Activated CD8-positive, alpha-beta memory T cell treated with anti-CD3 and anti-CD28 coated beads, Interleukin-2, amount 10 ng/mL, durations not matched to agents 7 days and 5 days (primary cell): ENCODE measurements around the gene AKAP8L. TPM values are rescaled to one million over a fixed set of nuclear protein-coding genes. Genes with fewer than 3 reads are reported as not detected.
"Not testable (repeated sequence)": the region's sequence is repeated elsewhere in the genome, so short reads cannot be mapped to it uniquely, and the experiment has no call there.

ENCODE experiments used
- ATAC-seq: fragments of 150-1000 bp; cut with Tn5 transposase; one replicate; pipeline ENCODE4 v1.10.0; 2021; ENCODE audit warnings: moderate library complexity
- CTCF ChIA-PET: fragments of 350-600 bp; sonication (Branson Sonifier 250); formaldehyde crosslinking; loops from one replicate; lab custom pipeline; 2021; ENCODE audit warnings: antibody characterized with exemption; lab: Charles Lee
- DNase-seq: peaks from one replicate; pipeline ENCODE4 v3.0.0-alpha.2; 2020
- H3K27ac Mint-ChIP-seq: one replicate; pipeline ENCODE4 v1.8.0; 2021; ENCODE audit warnings: mild to moderate bottlenecking, mixed read lengths
- H3K27me3 Mint-ChIP-seq: one replicate; pipeline ENCODE4 v1.8.0; 2021; ENCODE audit warnings: mixed read lengths
- H3K36me3 Mint-ChIP-seq: one replicate; pipeline ENCODE4 v1.8.0; 2021; ENCODE audit warnings: mild to moderate bottlenecking, mixed read lengths
- H3K4me1 Mint-ChIP-seq: one replicate; pipeline ENCODE4 v1.8.0; 2021; ENCODE audit warnings: mixed read lengths
- H3K4me3 Mint-ChIP-seq: one replicate; pipeline ENCODE4 v1.8.0; 2021; ENCODE audit warnings: mild to moderate bottlenecking, moderate library complexity, mixed read lengths
- H3K9me3 Mint-ChIP-seq: one replicate; pipeline ENCODE4 v1.8.0; 2022; ENCODE audit warnings: low read depth, mixed read lengths
- total RNA-seq, 2 experiments: library from RNA; stranded (reverse); gene quantifications; one replicate each; pipeline ENCODE4 v1.2.3, GENCODE V29; 2021

AKAP8L gene
- total RNA-seq, 2 experiments from 2014 or later = 105 to 116 TPM

DNA sequence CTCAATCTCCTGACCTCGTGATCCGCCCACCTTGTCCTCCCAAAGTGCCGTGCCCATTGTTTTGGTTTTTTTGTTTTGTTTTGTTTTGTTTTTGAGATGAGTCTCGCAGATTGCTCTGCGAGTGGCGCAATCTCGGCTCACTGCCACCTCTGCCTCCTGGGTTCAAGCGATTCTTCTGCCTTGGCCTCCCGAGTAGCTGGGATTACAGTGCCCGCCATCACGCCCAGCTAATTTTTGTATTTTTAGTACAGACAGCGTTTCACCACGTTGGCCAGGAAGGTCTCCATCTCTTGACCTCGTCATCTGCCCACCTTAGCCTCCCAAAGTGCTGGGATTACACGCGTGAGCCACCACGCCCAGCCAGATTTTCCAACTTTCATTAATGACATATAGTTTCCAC is 23.5 kb downstream of the AKAP8L start:
- H3K27me3 Mint-ChIP-seq, H3K27ac Mint-ChIP-seq, DNase-seq, H3K4me3 Mint-ChIP-seq, H3K4me1 Mint-ChIP-seq, H3K9me3 Mint-ChIP-seq, ATAC-seq: not testable (repeated sequence)
- H3K36me3 Mint-ChIP-seq = peaks cover 45% of the 10 kb centered on the region
- CTCF ChIA-PET = interaction anchor here (1.8 kb wide), 1 partner anchor 16 kb away, joined by 5 read pairs; the partner anchor contains the start of gene AKAP8

- CTCF ChIA-PET = interaction anchor here (0.7 to 1.8 kb wide), 2 partner anchors 15 to 162 kb away, joined by 3 to 5 read pairs; partner anchors contain the start of gene AKAP8
- ATAC-seq (no peak), DNase-seq (no peak)
- Mint-ChIP-seq H3K27ac (no peak overlapping the region), H3K9me3 (no peaks in the 10 kb centered on the region), H3K4me1 (no peaks in the 10 kb centered on the region), H3K36me3 (peaks cover 45% of the 10 kb centered on the region), H3K4me3 (no peak overlapping the region), H3K27me3 (no peaks in the 10 kb centered on the region)
These were observed 24.4 kb downstream of the AKAP8L start for GRCh38 chr19:15394426-15394825.

DNA sequence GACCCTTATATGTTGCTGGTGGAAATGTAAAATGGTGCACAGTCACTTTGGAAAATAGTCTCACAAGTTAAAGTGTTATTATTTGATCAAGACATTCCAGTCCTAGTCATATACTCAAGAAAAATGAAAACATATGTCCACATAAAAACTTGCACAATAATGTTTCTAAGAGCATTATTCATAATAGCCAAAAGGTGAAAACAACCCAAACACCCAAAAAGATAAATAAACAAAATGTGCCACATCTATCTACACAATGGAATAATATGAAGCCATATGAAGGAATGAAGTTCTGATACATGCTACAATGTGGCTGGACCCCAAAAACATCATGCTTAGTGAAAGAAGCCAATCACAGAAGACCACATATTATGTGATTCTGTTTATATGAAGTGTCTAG is 24.8 kb downstream of the AKAP8L start:
- CTCF ChIA-PET = interaction anchor here (0.7 to 1.8 kb wide), 2 partner anchors 14 to 163 kb away, joined by 3 to 5 read pairs; partner anchors contain the start of gene AKAP8
- H3K4me3 Mint-ChIP-seq = no peak overlapping the region
- ATAC-seq = no peak
- DNase-seq = no peak
- no peak overlapping the region for H3K27ac Mint-ChIP-seq
- H3K36me3 Mint-ChIP-seq = peaks cover 47% of the 10 kb centered on the region
- no peaks in the 10 kb centered on the region for H3K4me1 Mint-ChIP-seq
- no peaks in the 10 kb centered on the region for H3K9me3 Mint-ChIP-seq
- H3K27me3 Mint-ChIP-seq = no peaks in the 10 kb centered on the region

- no peaks in the 10 kb centered on the region for H3K9me3 Mint-ChIP-seq
- CTCF ChIA-PET = no interaction called here
- DNase-seq (no peak), ATAC-seq (no peak)
- no peak overlapping the region for H3K27ac Mint-ChIP-seq
- peaks cover 31% of the 10 kb centered on the region for H3K36me3 Mint-ChIP-seq
- H3K4me3 Mint-ChIP-seq = no peak overlapping the region
- no peaks in the 10 kb centered on the region for H3K4me1 Mint-ChIP-seq
- H3K27me3 Mint-ChIP-seq = no peaks in the 10 kb centered on the region
These were observed 28.0 kb downstream of the AKAP8L start for GRCh38 chr19:15390814-15391213.

DNA sequence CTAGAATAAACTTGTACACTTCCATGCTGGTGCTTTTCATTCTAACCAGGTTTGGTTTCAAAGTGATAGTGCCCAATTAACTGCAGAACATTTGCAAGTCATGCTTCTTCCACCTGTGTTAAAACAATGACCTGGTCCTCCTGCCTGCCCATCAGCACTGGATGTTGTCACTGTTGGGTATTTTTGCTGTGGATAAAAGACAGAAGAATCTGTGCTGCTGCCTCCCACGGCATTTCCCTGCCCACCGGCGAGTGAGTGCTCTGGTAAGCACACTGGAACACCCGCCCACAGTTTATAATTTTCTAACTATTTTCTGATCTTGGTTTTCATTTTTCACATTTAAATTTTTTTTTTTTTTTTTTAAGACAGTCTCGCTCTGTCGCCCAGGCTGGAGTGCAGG is 36.9 kb downstream of the AKAP8L start:
- ATAC-seq (no peak), DNase-seq (no peak)
- no peak overlapping the region for H3K4me3 Mint-ChIP-seq
- CTCF ChIA-PET = no interaction called here
- no peaks in the 10 kb centered on the region for H3K9me3 Mint-ChIP-seq
- H3K27ac Mint-ChIP-seq = peak overlapping the region; percentile 13
- H3K36me3 Mint-ChIP-seq = peaks cover 11% of the 10 kb centered on the region
- H3K27me3 Mint-ChIP-seq = no peaks in the 10 kb centered on the region
- H3K4me1 Mint-ChIP-seq = peaks cover 31% of the 10 kb centered on the region

DNA sequence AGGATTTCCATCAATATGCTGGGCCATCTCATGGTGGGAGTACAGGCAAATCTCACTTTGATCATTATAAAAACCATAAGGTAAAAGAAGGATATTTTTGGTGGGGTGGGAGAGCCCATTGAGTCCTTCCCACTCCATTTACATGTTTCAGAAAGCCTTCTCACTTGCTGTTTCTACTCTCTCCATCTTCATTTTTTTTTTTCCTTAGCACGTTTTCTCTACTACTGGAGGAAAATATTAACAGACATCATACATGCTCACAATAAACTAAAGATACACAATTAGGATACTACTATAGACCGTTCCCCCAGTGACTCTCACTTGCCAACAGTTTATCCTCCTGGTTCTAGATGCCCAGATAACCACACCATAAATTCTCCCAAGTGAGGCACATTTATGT is 37.4 kb downstream of the AKAP8L start:
- no peak for DNase-seq
- ATAC-seq = no peak
- H3K4me1 Mint-ChIP-seq = peaks cover 35% of the 10 kb centered on the region
- H3K27ac Mint-ChIP-seq = peak overlapping the region; percentile 13
- H3K9me3 Mint-ChIP-seq = no peaks in the 10 kb centered on the region
- peaks cover 12% of the 10 kb centered on the region for H3K36me3 Mint-ChIP-seq
- CTCF ChIA-PET = no interaction called here
- no peaks in the 10 kb centered on the region for H3K27me3 Mint-ChIP-seq
- no peak overlapping the region for H3K4me3 Mint-ChIP-seq

DNA sequence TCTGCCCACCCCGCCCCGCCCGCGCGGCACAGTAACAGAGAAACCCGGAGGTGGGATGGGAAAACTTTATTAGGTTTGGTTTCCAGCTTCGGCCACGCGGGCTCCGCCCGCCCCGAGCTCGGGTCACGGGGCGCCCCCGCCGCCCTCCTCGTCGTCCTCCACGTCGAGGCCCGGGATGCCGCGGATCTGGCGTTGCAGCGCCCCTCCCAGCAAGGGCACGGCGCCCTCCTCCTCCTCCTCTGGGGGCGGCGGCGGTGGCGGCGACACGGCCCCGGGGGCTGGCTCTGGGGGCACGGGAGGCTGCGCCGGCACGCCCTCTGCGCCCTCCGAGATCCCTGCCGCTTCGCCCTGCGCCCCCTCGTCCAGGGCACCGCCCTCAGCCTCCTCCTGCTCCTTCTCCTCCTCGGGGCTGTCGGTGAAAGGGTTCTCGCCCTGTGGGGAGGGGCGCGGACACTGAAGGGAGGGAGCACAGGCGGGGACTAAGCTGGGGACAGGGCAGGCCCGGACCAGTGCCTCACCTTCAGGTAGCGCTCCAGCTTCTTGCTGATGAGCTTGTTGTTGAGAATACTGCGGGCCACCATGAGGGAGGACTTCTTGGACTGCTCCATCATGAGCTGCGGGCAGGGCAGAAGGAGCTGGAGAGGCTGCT is 38.7 kb downstream of the AKAP8L start:
- peak overlapping the region; percentile 84 for H3K4me3 Mint-ChIP-seq
- peaks cover 39% of the 10 kb centered on the region for H3K4me1 Mint-ChIP-seq
- CTCF ChIA-PET = interaction anchor here (1.2 to 3.6 kb wide), 12 partner anchors 12 to 203 kb away, joined by 3 to 29 read pairs (median 4); partner anchors contain the start of genes AKAP8L and RASAL3
- DNase-seq (no peak), ATAC-seq (peak; percentile 46)
- H3K9me3 Mint-ChIP-seq = no peaks in the 10 kb centered on the region
- peak overlapping the region; percentile 100 for H3K27ac Mint-ChIP-seq
- peaks cover 11% of the 10 kb centered on the region for H3K36me3 Mint-ChIP-seq
- no peaks in the 10 kb centered on the region for H3K27me3 Mint-ChIP-seq

- CTCF ChIA-PET = interaction anchor here (0.5 to 3.6 kb wide), 15 partner anchors 13 to 202 kb away, joined by 3 to 29 read pairs (median 4); partner anchors contain the start of genes AKAP8L, BRD4 and RASAL3
- H3K36me3 Mint-ChIP-seq = peaks cover 11% of the 10 kb centered on the region
- H3K9me3 Mint-ChIP-seq = no peaks in the 10 kb centered on the region
- H3K4me3 Mint-ChIP-seq = peak within 1 kb of the TSS; percentile 84
- H3K4me1 Mint-ChIP-seq = peaks cover 41% of the 10 kb centered on the region
- peak; percentile 88 for ATAC-seq
- DNase-seq = peak; percentile 98
- no peaks in the 10 kb centered on the region for H3K27me3 Mint-ChIP-seq
- H3K27ac Mint-ChIP-seq = peak within 1 kb of the TSS; percentile 100
These were observed 39.4 kb downstream of the AKAP8L start, which contains the start of gene AKAP8 for GRCh38 chr19:15379083-15379998. Gene AKAP8, minus strand, starts transcription at chr19:15379787. Its CDS starts 56 bp downstream, at chr19:15379731.

GRCh38 chr19:15378534-15379082 is 40.2 kb downstream of the AKAP8L start:
- H3K4me1 Mint-ChIP-seq = peaks cover 41% of the 10 kb centered on the region
- ATAC-seq = no peak
- CTCF ChIA-PET = interaction anchor here (1.0 to 3.6 kb wide), 14 partner anchors 16 to 201 kb away, joined by 3 to 29 read pairs (median 4); partner anchors contain the start of genes AKAP8L and BRD4

GRCh38 chr19:15374796-15375440 is 43.9 kb downstream of the AKAP8L start:
- DNase-seq (no peak), ATAC-seq (no peak)
- Mint-ChIP-seq H3K27ac (peak overlapping the region; percentile 19), H3K27me3 (no peaks in the 10 kb centered on the region), H3K4me3 (no peak overlapping the region), H3K4me1 (peaks cover 27% of the 10 kb centered on the region), H3K36me3 (peaks cover 18% of the 10 kb centered on the region), H3K9me3 (no peaks in the 10 kb centered on the region)
- CTCF ChIA-PET = interaction anchor here (1.1 kb wide), 1 partner anchor 182 kb away, joined by 4 read pairs; no protein-coding TSS in a partner anchor

More at GRCh38 chr19:15378534-15379082, 40.2 kb downstream of the AKAP8L start:
- Mint-ChIP-seq H3K27me3 (no peaks in the 10 kb centered on the region), H3K4me3 (peak overlapping the region; percentile 84), H3K36me3 (peaks cover 11% of the 10 kb centered on the region), H3K27ac (peak overlapping the region; percentile 98), H3K9me3 (no peaks in the 10 kb centered on the region)
- peak; percentile 70 for DNase-seq

DNA sequence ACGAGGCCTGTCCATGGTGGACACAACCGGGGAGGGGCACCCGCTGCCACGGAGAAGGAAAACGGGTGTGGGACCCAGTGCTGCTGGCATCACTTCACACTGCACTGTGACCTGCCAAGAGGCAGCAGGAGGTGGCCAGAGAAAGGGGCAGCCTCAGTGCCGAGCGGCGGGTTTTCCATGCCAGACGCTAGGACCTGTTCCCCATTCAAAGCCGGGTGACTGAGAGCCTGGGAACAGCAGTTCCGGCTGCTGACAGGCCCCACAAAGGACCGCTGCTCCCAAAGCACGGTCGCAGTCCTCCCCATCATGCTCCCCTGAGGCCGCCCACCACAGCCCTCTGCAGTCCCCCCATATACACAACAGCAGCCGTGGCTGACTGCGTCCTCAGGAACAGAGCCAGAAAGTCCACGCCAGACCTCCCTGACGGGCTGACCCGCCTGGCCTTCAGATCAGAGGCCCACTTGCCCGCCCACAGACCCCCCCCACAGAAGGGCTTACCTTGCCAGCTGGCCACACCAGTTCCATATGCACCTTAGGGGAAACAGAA is 44.6 kb downstream of the AKAP8L start:
- CTCF ChIA-PET = no interaction called here
- Mint-ChIP-seq H3K36me3 (peaks cover 17% of the 10 kb centered on the region), H3K9me3 (no peaks in the 10 kb centered on the region), H3K27me3 (no peaks in the 10 kb centered on the region), H3K27ac (no peak overlapping the region), H3K4me1 (peaks cover 27% of the 10 kb centered on the region), H3K4me3 (no peak overlapping the region)
- ATAC-seq (no peak), DNase-seq (no peak)

- Mint-ChIP-seq H3K4me3 (no peak overlapping the region), H3K9me3 (no peaks in the 10 kb centered on the region), H3K27me3 (no peaks in the 10 kb centered on the region), H3K4me1 (peaks cover 27% of the 10 kb centered on the region), H3K27ac (no peak overlapping the region), H3K36me3 (peaks cover 17% of the 10 kb centered on the region)
- CTCF ChIA-PET = no interaction called here
- no peak for DNase-seq
- ATAC-seq = no peak
These were observed 45.1 kb downstream of the AKAP8L start for GRCh38 chr19:15373644-15374043.
